Activated CD4-positive, CD25-positive, alpha-beta regulatory T cell (primary cell): ENCODE measurements around the gene PBRM1.

ENCODE experiments used
- DNase-seq, 4 experiments: peaks; one replicate each; lab custom pipeline; 2025; lab: John Stamatoyannopoulos, UW

PBRM1 gene

DNA sequence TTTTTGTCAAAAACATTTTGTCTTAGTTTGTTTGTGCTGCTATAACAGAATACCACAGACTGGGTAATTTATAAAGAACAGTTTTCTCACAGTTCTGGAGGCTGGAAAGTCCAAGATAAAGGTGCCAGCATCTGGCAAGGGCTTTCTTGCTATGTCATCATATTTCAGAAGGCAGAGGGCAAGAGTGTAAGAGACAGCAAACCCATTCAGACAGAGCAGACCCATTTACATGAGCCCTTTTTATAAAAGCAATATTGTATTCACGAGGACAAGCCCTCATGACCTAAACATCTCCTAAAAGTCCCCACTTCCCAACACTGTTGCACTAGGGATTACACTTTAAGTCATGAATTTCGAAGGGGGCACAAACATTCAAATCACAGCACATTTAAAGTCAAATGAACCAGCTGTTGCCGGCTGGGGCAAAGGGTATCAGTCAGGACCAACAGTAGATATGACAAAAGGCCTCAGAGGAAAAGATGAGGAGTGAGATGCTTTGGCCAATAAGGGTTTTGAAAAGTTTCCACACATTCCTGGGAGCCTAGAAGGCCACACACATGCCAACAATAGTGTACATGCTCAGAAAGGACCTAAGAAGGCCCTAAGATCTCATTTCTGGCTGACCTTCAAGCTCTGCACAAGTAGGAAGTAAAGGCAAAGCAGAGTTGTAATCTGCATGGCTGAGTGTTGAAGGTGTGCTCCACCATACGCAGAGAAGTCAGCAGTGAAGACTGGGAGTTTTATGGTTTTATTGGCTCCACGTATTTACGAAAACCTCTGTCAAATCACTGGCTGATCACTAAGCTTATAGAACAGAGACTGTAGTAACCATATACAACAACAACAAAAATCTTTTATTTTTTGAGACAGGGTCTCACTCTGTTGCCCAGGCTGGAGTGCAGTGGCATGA, 111.4 kb downstream of the PBRM1 start:
- DNase-seq = no peak

DNA sequence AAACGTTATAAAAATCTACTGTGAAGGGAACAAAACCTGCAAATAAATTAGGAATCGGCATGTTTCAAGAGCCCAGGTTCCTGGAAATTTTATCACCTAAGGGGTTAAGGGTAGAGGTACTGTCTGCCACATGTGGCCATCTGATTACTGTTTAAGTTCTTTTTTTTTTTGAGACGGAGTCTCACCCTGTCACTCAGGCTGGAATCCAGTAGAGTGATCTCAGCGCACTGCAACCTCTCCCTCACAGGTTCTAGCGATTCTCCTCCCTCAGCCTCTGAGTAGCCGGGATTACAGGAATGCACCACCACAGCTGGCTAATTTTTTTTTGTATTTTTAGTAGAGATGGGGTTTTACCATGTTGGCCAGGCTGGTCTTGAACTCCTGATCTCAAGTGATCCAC, 113.5 kb downstream of the PBRM1 start:
- no peak for DNase-seq

DNA sequence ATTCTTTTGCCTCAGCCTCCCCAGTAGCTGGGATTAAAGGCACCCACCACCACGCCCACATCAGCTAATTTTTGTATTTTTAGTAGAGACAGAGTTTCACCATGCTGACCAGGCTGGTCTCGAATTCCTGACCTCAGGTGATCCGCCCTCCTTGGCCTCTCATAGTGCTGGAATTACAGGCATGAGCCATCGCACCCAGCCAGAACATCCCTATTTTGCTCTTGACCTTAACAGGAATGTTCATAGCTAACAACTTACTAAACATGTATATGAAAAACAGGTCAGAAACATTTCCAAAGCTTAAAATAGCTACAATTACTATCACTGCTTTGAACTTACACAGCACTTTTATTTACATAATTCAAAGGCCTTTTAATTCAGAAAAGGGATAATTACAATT, 115.6 kb downstream of the PBRM1 start:
- no peak for DNase-seq

DNA sequence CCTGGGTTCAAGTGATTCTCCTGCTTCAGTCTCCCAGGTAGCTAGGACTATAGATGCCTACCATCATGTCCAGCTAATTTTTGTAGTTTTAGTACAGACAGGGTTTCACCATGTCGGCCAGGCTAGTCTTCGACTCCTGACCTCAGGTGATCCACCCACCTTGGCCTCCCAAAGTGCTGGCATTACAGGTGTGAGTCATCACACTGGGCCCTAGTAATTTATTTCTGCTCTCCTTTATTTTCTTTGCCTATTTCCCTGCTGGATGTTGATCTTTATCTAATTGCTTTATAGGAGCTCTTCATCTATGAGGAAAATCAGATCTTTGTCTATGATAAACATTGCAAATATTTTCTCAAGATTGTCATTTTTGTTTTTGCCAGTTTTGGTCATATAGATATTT, 117.6 kb downstream of the PBRM1 start:
- no peak for DNase-seq

DNA sequence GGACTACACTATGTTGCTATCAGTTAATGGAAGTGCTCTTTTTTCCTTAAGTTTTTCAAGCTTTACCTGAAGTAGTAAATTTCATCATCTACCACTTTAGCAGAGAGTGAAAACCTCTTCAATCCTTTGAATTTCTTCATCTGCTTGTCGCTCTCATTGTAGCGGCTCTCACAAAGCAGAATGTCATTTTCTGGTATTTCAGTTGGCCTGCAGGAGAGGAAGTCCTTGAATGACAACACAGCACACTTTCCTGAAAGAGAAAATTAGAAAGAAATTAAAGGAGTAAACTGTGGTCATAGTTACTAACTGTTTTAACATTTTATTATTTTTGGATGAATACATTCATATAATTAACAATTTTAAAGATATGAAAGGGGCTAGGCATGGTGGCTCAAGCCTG, 121.7 kb downstream of the PBRM1 start:
- no peak for DNase-seq

DNA sequence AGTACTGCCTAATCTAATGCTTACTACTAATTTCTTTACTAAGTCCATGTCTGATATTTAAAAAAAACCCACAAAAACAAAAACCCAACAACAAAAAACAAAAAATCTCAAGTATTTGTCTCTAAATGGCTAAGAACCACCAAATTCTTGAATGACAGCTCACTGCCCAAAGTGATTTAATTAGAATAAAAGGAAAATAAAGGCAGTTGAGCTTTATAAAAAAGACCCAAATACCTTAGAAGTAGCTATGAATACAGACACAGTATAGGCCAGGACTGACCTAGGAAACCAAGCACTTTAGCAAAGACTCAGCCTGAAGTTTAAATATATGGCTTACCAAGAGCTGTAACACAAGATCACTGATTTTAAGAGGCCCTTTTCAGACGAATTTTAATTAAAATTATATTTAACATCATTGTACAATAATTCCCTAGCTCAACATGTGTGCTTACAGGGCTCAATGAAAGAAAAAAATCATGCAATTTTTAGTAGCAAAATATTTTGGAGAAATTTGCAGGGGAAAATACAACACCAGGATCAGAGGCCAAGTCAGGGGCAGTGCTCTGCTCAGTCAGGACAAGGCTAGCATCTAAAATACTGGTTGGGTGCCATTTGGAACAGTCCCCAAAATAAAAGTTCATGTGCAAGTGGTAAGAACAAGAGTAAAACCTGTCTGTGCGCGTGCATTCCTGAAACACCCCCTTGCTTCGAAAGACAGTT, 124.5 kb downstream of the PBRM1 start:
- DNase-seq = no peak

DNA sequence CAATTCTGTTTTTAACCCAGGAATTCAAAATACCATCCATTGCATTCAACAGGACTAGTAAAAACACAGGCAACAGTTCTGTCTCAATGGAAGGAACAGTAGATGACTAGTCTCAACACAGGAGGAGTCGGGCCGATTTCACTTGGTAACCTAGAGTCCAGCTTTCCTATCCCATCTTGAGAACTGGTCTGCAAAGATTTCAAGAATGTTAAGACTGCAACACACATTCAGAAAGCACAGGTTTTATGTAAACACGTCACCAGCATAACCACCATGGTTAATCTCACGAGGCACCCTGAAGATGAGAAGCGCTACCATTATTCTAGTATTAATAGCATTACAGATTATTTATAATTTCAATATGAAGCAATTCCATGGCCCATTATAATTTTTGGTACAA, 127.3 kb downstream of the PBRM1 start:
- no peak for DNase-seq

DNA sequence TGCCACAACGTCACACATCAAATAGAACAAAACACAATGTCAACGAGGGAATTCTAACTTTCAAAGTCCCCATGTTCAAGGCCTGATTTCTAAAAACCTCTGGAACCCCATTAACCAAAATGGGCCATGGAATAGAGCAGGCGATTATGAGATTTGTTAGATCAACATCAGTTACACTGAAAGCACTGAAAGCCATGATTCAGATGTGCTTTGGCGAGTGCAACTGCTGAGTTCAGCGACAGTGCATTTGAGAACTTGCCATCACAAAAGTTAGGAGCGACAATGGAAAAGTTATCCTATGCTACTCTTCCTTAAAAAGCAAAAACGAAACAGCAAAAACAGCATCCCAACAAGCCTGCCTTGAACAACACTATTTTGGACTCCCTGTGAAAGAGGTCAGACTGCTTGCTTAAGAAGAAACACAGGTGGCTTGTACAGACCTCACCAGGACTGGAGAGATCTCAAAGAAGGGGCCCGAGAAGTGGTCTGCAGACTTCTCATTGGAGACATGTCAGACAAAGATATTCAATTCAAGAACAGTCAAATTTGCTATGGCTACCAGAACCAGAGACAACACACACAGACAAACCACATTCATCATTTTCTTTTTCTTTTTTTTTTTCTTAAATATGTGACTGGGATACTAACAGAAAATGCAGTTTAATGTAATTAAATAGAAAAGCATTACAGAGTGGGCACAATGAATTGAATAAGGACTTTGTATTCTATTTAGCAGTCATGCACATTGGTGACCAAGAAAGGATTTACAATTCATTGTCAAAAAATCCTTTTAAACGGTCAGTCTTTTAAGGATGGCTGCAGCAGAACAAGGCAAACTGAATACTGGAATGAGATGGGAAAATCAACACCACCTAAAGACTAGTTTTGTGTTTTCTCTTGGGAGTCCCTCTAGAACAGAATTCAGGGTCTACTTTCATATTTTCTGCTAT, 128.4 kb downstream of the PBRM1 start:
- no peak for DNase-seq

DNA sequence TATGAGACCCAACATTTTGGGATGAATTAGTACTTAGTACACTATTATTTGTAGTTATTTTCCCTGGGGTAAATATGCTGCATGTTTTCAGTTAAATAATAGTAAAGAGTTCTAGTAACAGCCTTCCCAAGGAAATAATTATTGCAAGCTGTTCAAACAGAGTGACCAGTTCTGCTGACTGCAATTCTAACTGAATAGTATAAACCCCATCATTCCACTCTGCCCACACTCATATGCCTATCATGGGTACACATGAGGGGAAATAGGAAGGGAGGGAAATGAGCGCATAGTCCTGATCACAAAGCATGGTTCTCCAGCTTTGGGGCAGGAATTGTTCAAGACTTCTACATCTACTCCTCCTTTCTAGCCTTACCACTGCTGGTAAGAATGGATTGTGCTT, 130.7 kb downstream of the PBRM1 start:
- DNase-seq = no peak

DNA sequence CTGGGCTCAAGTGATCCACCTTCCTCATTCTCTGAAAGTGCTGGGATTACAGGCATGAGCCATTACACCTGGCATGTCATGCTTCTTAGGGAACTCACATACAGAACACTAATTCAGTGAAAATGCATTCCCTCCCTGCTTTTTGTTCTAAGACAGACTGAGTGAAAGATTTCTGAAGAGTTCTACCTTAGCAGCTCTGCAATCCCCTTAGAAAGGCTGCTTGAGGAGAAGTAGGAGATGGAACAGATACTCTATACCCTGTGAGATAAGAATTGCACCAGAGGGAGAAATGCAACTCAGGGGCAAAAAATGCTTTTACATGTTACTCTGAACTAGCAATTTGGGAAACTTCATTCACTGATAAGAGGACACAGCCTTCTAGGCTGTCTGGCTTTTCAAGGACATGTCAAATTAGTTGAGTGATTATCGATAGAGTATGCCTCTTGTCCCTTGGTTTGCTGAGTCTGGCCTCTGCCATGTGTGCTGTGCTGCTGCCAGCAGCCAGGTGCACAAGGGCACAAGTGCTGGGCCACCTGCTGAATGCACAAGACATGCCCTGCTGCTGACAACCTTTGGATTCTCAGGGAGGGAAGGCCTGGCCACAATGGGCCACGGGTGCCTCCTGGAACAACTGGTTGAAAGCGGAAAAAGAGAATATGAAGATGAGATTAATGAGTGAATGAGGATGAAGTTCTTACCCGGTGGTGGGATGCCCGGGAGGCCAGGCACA, 131.5 kb downstream of the PBRM1 start:
- no peak for DNase-seq

DNA sequence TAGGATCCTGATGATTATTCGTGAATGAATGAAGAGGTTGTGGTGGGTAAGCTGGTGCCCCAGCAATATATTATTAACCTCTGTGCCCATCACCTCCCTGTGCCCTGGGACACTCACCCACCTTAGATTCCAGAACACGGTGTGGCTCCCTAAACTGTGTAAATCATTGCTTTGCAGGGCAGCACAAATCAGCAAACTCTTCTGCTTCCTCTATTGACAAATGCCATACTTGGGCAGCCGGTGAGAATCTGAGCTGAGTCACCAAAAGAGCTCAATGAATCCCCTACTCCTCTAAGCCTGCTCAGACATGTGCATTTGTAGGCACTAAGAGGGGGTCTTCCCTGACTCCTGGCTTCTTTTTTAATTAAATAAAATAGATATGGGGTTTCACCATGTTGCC, 133.6 kb downstream of the PBRM1 start:
- DNase-seq = no peak

DNA sequence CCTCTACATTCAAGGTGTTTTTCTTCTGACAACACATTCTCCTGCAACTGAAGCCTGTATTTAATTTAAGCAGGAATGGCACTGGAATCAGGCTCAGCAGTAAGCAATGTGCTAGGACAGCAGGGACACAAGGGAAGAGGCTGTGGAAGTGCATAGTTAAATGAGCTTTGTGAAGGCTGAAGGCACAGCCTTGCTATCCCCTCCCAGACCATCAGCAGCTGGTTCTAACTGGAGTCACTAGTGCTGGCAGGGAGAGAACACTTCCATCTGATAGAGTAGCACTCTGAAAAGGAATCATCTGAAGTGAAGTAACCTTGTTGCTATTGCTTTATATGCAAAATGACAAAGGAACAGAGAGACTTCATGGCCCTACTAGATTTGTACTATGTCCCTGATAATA, 134.6 kb downstream of the PBRM1 start:
- no peak for DNase-seq

DNA sequence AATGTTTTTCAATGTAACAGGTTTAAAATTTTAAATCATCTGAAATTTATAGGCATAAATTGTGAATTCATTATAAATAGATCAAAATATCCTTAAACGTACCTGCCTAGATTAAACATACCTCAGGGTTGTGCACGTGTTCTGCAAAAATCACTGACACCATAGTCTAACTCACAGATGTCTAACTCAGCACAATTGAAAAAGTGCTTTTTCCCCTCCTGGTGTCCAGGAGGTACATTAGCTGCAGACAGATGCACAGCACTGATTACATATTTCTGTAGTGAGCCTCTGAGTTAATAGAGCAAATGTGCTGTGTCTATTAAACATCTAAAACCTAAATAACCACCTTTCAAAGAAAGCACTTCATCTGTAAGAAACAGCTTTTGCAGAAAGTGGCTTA, 138.6 kb downstream of the PBRM1 start:
- DNase-seq = no peak

DNA sequence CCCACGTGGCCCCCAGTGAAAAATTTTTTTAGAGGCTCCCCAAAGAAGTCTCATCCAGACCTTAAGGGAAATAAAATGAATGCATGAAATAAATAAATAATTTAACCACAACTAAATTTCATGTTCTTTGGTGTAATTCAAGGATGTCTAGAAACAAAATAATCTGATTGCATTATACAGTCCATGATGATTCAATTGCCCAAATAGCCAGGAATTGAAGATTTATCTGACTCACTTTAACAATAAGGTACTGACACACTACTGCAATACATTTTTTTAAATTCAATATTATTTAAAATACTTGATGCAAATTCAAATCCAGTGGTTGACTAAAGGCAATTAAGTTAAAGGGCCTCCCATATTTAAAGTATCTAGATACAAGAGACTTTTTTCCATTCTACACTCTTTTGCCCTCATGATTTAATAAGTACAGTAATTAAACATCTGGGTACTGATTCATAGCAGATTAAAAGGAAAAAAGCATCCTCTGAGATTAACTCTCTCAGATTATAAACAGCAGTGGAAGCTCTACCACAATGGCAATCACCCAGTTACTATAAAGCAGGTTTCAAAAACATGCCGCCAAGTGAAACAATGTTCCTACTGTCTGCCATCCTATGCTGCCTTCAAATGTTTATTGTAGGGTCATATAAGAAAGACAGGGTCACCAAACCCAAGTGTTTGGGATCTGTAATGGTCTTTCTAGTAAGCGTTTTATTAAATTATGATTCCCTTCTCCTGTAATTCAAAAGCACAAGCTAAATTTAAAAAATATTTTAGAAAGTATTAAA, 139.4 kb downstream of the PBRM1 start:
- no peak for DNase-seq

DNA sequence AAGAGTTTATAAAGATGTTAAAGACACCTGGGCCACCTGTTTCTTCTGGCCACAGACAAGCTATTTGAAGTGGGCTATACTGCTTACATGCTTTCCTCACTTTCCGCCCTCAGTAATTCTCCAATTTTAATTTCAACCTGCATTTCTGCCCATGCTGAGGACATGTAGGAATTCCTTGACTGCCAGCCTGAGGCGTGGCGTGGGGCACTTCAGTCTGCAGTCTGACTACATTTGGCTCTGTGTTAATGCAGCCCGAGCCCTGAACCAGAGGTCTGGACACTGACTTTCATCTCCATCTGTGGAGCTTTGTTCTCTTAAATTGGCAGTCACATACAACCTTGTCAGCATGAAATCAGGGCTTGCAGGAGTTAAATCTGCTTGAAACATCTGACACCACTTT, 140.8 kb downstream of the PBRM1 start:
- DNase-seq = no peak

DNA sequence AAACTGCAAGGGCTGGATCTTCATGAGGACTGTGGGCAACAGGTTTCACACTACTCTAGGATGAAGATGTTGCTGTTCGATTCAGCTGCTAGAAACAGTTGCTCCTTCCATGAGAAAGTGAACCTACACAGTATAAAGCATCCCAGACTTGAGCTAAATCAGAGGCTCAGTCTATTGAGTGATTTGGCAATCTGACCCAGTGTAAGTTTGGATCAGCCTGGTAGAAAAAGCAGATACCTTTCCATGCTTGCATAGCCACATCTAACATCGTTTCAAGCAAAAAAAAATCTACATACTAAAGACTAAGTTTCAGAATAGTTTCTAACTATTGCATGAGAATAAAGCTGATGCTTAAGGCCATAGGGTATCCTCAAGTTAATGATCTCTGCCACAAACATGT, 144.7 kb downstream of the PBRM1 start:
- no peak for DNase-seq

DNA sequence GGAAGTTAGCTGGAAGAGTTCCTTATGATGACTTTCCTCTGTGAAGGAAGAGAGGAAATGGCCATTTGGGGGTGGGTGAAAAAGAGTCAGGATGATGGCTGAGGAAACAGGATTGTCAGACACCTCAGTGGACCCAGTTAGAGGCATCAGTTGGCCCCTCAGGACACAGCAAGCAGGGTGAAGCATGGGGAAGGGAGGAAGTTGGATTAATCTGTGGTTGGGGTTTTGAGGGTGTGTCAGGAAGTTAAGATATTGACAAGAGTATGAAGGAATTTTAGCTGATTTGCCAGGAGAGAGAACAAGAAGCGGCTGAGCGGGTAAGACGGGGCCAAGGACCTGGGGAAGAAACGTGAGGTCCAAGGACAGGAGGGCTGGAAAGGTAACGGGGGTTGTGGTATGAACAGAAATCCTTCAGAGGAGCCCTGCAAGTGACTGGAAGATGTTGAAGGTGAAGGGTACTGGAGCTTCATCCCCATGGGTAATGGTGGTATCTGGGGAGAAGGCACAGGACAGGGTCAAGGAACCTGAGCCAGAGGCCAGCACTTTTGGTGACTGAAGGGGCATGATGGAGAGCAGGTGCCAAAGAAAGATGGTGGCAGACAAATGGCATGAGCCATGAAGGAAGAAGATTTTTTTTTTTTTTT, 146.6 kb downstream of the PBRM1 start:
- no peak for DNase-seq

DNA sequence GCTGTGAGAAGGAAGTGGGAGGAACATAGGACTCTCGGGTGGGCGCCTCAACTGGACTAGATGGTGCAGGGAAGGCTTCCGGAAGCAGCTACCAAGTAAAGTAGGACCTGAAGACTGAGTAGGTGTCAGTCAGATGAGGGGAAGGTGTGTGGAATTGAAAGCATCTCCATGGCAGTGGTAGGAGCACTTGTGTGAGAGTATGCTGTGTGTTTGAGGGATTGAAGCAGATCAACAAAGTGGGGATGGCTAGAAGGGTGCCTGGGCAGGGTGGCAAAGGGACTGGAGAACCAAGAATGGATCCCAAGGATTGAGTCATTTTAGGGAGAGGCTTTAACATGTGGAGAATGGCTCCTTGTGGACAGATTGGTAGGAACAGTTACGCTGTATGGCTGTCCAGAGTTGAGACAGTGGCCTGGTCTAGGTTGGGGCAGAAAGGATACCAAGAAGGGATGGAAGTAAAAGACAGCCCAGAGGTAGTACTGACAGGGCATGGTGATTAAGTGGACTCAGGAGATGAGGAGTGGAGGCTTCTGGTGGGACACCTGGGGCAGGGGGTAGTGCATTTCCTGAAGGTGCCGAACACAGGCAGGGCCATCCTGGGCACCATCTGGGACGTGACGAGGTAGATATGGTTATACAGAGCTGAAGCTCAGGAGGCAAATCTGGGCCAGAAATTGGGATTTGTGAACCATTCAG, 147.8 kb downstream of the PBRM1 start:
- no peak for DNase-seq

DNA sequence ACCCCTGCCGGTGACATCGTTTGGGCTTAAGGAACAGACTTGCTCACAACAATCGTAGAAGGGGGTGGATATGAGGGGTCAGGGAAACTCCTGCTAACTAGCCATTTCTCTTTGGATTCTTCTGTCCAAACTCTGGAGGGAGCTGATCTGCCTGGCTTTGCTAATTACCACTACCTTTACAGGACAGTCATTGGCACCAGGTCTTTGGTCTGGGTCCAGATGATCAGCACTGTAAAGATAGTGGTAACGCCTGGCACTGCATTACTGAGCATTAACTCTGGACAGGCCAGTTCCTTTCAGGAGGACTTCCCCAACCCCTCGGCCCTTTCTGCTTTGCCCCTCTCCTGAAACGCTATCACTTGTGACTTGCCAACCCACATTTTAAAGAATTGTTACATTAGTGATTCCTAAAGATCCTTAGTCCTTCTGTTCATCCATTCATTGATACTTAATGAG, 148.5 kb downstream of the PBRM1 start:
- DNase-seq = no peak
